Measurements from ENCODE around the gene CYTH2.
"Not testable (repeated sequence)": the region's sequence is repeated elsewhere in the genome, so short reads cannot be mapped to it uniquely, and the experiment has no call there.

Gene CYTH2

GRCh38 chr19:48478339-48479256, 9.4 kb downstream of the CYTH2 start:
- no peak for DNase-seq

GRCh38 chr19:48479686-48480085, 10.5 kb downstream of the CYTH2 start:
- no peak for DNase-seq

GRCh38 chr19:48480183-48480557, 11.0 kb downstream of the CYTH2 start:
- DNase-seq: peak in 1 of 2 experiments; percentile 42

DNA sequence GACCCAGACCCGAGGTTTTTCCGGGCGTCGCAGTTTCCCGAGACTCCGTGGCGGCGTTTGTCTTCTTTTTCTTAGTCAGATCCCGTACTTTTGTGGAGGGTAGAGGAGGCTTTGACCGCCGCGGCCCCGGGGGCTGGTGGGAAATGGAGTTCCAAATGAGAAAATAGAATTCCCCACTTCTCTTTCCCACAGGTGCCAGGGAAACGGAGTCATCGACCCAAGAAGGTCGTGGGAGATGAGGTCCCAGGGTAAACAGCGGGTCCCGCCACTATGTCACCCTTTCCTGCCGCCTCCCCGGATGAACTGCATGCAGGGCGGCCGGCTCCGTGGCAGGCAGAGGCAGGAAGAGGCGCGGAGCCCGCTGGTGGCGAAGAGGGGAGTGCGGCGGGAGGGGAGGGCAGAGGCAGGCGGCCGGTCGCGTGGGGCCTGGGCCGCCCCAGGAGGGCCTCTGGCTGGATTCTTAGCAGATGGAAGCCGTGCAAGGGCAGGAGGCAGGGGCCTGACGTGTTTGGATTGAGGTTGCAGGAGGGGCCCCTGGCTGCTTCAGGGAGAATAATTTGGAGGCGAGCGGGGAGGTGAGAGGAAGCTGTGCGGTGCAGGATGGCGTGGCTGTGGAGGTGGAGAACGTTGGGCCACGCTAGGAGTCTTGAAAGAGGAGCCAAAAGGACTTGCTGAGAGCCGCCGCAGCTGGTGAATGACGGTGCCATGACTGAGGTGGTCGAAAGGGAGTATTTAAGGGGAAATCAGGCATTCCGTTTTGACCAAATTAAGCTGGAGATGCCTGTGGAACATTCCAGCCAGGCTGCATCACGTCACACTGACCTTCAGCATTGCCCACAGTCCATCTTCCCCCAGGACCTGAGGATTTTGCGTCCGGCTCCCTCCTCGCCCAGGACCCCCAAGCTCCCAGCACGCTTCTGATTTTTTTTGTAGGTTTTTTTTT, 11.7 kb downstream of the CYTH2 start:
- DNase-seq: no peak

DNA sequence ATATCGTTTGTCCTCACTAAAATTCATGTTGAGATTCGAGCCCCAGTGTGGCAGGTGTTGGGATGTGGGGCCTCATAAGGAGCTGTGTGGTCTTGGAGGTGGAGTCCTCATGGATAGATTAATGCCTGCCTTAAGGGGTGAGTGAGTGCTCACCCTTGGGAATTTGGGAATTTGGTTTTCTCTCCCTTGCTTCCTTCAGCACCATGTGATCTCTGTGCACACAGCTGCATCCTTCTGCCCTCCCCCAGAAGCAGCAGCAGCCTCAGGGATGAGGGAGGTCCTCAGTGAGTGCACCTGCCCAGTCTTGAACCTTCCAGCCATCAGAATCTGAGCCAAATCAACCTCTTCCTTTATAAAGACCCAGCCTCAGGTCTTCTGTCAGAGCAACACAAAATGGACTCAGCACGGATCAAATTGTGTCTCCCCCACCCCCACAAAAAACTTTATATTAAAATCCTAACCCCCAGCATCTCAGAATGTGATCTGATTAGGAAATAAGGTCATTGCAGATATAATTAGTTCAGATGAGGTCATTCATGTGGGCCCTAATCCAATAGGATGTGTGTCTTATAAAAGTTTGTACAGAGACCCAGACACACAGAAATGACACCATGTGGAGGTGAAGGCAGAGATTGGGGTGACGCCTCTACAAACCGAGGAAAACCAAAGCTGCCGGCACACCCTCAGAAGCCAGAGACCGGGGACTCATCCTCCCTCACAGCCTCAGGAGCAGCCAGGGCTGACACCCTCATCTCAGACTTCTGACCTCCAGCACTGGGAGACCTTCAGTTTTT, 12.9 kb downstream of the CYTH2 start:
- no peak for DNase-seq

- no peak for DNase-seq
Observed at GRCh38 chr19:48483301-48483700, 14.1 kb downstream of the CYTH2 start.

DNA sequence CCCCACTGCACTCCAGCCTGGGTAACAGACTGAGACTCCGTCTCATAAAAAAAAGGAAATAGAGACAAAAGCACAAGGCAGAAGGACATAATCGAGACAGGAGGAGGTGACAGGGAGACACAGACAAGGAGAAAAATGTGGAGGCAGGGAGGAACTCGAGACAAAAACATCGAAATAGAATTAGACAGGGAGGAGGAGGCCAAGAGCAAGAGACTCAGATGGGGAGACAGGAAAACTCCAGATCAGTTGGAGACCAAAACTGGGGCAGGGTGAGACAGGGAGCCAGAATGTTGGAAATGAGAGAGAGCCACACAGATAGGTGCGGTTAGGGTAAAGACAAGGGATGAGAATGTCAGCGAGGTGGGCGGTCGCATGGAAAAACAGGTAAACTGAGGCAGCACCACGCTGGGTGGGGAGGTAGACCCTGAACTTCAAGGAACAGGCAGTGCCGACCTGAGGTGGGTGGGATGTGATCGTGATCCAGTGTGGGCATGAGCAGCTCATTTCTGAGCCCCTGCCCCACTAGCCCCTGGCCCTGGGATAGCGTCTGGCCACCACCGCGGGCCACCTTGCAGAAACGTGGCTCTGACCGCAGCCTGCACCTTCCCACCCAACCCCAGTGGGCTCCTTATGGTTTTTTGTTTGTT, 15.2 kb downstream of the CYTH2 start:
- no peak for DNase-seq

DNA sequence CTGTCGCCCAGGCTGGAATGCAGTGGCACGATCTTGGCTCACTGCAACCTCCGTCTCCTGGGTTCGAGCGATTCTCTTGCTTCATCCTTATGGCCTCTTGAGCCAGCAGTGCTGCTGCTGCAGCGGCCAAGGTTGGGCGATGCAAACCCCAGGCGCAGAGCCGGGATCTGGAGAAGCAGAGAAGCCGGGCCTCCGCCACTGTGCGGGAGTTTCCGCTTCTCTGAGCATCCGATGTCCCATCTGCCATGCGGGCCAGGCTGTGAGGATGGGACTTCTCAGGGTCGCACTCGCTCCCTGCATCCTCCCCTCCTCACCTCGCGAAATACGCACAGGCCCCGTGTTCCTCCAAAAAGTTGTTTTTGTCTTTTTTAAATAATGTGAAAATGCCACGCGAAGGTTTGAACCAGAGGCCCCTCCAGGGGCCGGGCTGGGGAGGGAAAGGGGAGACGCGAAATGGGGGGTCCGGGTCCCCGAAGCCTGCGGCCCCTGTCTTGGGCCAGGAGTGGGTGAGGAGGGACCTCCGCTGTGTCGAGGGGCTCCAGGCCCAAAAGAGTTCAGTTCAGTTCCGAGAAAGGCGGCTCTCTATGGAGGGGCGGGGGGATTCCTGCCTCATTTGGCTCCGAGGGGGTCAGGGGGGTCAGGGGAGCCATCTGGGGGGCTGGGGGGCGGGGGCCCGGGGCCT, 15.9 kb downstream of the CYTH2 start:
- no peak for DNase-seq

DNA sequence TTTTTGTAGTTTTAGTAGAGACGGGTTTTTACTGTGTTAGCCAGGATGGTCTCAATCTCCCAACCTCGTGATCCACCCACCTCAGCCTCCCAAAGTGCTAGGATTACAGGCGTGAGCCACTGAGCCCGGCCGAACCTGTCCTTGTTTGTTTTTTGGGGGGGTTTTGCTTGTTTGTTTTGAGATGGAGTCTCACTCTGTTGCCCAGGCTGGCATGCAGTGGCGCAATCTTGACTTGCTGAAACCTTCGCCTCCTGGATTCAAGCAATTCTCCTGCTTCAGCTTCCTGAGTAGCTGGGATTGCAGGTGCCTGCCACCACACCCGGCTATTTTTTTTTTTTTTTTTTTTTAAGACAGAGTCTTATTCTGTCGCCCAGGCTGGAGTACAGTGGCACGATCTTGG, 17.5 kb downstream of the CYTH2 start:
- not testable (repeated sequence) for DNase-seq

GRCh38 chr19:48487544-48487943, 18.4 kb downstream of the CYTH2 start:
- no peak for DNase-seq

- no peak for DNase-seq
Observed at GRCh38 chr19:48487948-48488347, 18.8 kb downstream of the CYTH2 start.

DNA sequence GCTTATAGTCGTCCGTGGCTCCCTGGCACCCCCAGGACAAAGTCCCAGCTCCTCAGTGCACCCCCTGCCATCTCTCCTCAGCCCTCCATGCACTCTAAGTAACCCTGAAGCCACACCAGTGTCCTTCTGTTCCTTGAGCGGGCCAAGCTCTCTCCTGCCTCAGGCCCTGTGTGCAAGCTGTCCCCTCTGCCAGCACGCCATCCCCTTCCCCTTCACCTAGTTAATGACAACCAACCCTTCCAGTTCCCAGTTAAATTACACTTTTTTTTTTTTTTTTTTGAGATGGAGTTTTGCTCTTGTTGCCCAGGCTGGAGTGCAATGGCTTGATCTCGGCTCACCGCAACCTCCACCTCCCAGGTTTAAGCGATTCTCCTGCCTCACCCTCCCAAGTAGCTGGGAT, 19.3 kb downstream of the CYTH2 start:
- DNase-seq: not testable (repeated sequence)

- DNase-seq: peak; percentile 35 to 71
Observed at GRCh38 chr19:48489608-48490216, 20.5 kb downstream of the CYTH2 start.

GRCh38 chr19:48490981-48491792, 22.0 kb downstream of the CYTH2 start:
- peak in 1 of 2 experiments; percentile 31 for DNase-seq

DNA sequence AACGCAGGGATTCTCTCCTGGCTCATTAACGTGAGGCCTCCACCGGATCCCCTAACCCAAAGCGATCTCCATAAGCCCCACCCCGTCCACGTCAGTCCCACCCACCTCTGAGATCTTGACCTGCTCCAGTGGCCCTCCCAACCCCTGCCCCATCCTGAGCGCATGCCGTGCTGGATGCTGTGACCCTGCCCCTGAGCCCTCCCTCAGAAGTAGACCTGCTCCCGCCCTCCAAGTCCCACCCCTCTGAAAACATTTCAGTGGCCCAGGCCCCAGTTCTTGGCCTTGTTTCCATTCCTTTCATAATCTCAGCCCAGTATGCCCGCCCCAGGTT, 22.6 kb downstream of the CYTH2 start:
- DNase-seq: no peak

DNA sequence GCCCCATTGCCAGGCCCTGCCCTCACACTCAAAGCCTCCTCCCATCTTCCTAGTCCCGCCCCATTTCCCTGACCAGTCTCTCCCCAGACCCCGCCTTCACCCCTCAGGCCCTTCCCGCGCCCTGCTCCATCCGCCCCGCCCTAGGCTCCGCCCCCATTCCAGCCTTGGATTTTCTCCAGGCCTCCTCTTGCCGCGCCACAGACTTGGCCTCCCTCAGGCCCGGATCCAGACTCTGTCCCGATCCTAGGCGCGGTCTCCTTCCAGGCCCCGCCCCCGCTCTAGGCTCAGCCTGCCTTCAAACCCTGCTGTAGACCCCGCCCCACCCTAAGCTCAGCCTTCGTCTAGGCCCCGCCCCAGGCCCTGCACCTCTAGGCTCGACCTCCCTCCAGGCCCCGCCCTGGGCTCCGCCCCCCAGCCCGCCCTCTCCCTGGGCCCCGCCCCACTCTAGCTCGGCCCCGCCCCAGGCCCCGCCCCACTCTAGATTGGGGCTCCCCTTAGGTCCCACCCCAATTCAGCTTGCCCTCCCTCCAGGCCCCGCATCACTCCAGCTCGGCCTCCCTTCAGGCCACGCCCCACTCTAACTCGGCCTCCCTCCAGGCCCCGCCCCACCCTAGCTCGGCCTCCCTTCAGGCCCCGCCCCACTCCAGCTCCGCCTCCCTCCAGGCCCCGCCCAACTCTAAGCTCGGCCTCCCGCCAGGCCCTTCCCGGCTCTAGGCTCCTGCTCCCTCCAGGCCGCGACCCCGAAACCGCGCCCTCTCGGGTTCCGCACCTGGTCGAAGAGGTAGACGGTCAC, 24.0 kb downstream of the CYTH2 start:
- DNase-seq: peak; percentile 92 to 93

DNA sequence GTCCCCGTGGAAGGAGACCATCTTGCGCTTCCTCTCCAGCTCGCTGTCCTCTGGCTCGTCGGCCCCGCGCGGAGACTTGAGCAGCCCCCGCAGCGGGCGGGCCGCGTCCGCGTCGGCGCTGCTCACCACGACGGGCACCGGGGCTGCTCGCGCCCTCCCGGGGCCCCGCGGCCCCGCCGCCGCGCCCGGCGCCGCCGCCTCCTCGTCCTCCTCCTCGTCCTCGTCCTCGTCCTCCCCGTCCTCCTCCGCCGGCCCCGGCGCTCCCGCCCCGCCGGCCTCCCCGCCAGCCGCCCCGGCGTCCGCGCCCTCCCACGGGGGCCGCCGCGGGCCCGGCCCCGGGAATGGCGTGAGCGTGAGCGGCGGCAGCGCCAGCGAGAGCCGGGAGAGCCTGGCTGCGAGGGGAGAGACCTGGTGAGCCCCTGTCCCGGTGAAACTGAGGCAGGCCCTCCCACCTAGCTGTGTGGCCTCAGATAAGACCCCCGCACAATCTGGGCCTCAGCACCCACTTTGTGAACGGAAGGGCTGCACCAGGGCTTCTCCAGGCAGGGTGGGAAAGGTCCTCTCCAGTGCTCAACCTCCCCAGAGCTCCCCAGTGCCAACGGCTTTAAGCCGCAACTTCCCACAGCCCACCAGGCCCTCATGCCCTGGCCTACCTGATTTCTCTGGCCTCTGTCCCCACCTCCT, 24.7 kb downstream of the CYTH2 start:
- DNase-seq: no peak

DNA sequence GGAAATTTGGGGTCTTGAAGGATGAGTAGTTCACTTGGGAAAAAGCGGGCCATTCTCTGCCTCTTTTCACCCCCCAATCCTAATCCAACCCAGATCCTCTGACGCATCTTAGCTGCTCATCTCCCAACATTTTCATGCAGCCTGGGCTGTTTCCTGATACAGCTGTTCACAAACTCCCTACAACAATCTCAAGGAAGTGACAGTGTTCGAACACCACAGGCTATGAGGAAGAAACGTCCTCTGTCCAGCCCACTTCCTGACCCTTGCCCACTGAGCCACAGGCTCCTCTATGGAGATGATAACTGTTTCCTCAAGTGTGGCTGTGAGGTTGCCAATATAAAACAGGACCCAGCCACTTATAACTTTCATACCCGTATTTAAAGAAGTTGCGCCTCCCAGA, 26.2 kb downstream of the CYTH2 start:
- DNase-seq: no peak
